ENCODE measurements around the gene PLAAT3. TPM values are rescaled to one million over a fixed set of nuclear protein-coding genes. Genes with fewer than 3 reads are reported as not detected.

PLAAT3 gene
- total RNA-seq: 22.8 and 73.0 TPM in 2 replicates

DNA sequence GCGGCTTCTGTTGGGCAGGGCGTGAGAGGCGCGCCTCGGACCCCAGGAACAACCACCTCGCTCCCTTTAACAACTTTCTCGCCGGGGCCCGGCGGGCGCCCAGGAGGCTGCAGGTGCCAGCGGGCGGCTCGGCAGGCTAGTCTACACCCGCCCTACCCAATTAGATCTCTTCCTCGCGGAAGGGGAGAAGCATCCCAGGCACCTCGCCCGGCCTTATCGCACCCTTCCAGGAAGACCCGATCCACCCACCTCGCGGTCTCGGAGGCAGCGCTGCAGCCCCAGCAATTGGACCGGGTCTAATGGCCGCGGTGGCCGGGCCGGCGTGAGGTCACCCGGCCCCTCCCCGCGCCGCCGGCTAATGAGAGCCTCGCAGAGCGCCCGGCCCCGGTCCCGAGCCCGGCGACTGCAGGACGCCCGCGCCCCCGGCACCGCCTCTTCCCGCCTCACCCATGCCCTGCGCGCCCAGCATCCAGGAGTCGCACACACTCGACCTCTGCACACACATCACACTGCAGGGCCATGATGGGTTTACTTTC is at the start of gene PLAAT3:
Gene PLAAT3, minus strand, starts transcription at position 298 of the 536 bp plus-strand sequence. CDS start 419 bp downstream, outside the sequence.

DNA sequence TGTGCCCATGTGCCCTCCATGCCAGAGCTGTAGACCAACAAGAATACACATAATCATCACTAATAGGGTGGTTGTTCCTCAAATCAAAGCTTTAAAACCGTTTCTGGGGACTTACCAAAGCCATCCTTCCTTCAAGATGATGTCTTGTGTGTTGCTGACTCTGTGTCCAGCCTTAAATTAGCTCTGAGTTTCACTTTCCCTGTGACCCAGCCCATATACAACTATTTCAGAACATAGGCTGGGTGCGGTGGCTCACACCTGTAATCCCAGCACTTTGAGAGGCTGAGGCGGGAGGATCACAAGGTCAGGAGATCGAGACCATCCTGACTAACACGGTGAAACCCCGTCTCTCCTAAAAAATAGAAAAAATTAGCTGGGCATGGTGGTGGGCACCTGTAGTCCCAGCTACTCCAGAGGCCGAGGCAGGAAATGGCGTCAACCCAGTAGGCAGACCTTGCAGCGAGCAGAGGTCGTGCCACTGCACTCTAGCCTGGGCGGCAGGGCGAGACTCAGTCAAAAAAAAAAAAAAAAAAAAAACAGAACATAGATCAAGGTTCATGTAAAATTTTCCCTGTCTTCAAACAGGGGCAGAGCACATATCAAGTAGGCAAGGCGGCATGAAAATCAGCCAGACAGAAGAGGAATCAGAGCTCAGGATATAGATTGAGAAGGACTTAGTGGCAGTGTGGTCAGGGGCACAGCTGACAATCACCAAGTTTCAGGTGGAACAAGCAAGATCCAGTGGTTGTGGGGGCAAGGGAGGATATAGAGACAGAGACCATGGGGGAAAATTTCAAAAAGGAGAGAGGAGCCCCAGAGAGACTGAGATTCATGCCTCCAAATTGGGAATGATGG is 50.8 kb downstream of the PLAAT3 start, which contains the start of gene PLAAT2:
Gene PLAAT2, minus strand, starts transcription at position 179 of the 855 bp plus-strand sequence. Its CDS starts 55 bp downstream, at position 124.

DNA sequence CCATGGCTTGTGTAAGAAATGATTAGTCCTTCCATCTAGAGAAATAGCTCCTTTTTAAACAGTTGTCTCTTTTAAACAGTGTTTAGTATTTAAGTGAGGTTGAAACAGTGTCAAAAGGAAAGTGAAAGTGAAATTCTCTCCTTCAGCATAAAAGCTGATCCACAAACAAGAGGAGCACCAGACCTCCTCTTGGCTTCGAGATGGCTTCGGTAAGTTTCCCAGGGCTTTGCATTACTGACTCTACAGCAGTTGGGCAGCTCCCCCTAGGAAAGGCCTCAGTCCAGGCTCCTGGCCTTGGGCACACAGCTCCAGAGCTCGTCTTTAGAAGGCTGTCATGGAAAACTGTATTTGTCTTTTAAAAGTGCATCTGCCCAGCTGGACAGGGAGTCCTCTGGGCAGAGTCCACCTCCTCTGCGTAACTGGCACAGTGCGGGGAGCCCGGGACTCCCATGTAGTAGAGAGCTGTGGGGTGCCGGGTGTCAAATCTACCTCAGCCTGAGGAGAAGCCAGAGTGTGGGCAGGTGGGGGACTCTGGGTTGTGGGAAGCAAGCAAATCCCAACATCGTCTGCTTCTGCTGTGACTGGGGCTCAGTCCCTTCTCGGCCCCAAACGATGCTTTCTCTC is 77.5 kb downstream of the PLAAT3 start, which contains the start of gene PLAAT4:
Gene PLAAT4, plus strand, starts transcription at position 140 of the 624 bp plus-strand sequence. Its CDS starts 61 bp downstream, at position 201.

Other genes with a start within 250 kb of the PLAAT3 start
- not detected in 2 replicates for gene SLC22A9, start 244.6 kb downstream of the PLAAT3 start, total RNA-seq
- gene PLAAT5, start 123.3 kb downstream of the PLAAT3 start, total RNA-seq: not detected in 2 replicates
- not detected in 2 replicates for gene LGALS12, start 108.3 kb downstream of the PLAAT3 start, total RNA-seq
- gene PLAAT4, start 77.6 kb downstream of the PLAAT3 start, total RNA-seq: 2.5 and 5.5 TPM in 2 replicates
- gene PLAAT2, start 51.1 kb downstream of the PLAAT3 start, total RNA-seq: 0.13 TPM in 1 of 2 replicates, not detected in the other
- gene ATL3, start 56.9 kb upstream of the PLAAT3 start, total RNA-seq: 84.9 and 87.6 TPM in 2 replicates
- 30.8 and 73.8 TPM in 2 replicates for gene RTN3, start 67.1 kb upstream of the PLAAT3 start, total RNA-seq
- 10.7 and 10.8 TPM in 2 replicates for gene ZFTA, start 154.3 kb upstream of the PLAAT3 start, total RNA-seq
- 14.9 and 17.8 TPM in 2 replicates for gene SPINDOC, start 199.0 kb upstream of the PLAAT3 start, total RNA-seq
- 6.2 and 16.0 TPM in 2 replicates for gene MARK2, start 224.7 kb upstream of the PLAAT3 start, total RNA-seq